CD14-positive monocyte (primary cell): ENCODE results near the gene KCNMA1. TPM values are rescaled to one million over a fixed set of nuclear protein-coding genes. Genes with fewer than 3 reads are reported as not detected.

Source experiments
- DNase-seq, 3 donors: peaks; one replicate each; pipeline ENCODE4 v3.0.0-alpha.2; 2011 to 2022
- H2AFZ ChIP-seq: 2 replicates; pipeline ENCODE4 v1.6.0; 2012; ENCODE audit warnings: mild to moderate bottlenecking, low read depth, low read length, inconsistent platforms; ENCODE audit not compliant: insufficient read depth, poor library complexity, severe bottlenecking
- H3K27ac ChIP-seq, 2 donors: 1 replicate in 1 of 2; 2 replicates in 1 of 2; pipeline ENCODE4 v1.5.1; 2012 to 2013; ENCODE audit warnings: low read length in 2 of 2, control low read depth in 1 of 2, inconsistent platforms in 1 of 2, low read depth in 1 of 2, mild to moderate bottlenecking in 1 of 2
- H3K27me3 ChIP-seq, 2 donors: one replicate each; pipeline versions ENCODE4 v1.6.0 to v1.6.1; 2011 to 2013; ENCODE audit warnings: low read length in 2 of 2; ENCODE audit not compliant: control insufficient read depth in 2 of 2, insufficient read depth in 2 of 2
- H3K36me3 ChIP-seq, 2 donors: replicated peaks in 1 of 2; 1 replicate in 1 of 2; 2 replicates in 1 of 2; pipeline versions ENCODE4 v1.5.1 to v1.6.1; 2012 to 2013; ENCODE audit warnings: low read length in 2 of 2, control low read depth in 1 of 2, inconsistent platforms in 1 of 2, mild to moderate bottlenecking in 1 of 2; ENCODE audit not compliant: insufficient read depth in 2 of 2, control insufficient read depth in 1 of 2
- H3K4me1 ChIP-seq, 2 donors: 1 replicate in 1 of 2; 2 replicates in 1 of 2; pipeline versions ENCODE4 v1.5.1 to v1.6.1; 2012 to 2013; ENCODE audit warnings: low read length in 2 of 2, control low read depth in 1 of 2, inconsistent platforms in 1 of 2, mild to moderate bottlenecking in 1 of 2, moderate library complexity in 1 of 2; ENCODE audit not compliant: insufficient read depth in 2 of 2, control insufficient read depth in 1 of 2
- H3K4me2 ChIP-seq: replicated peaks from 2 replicates; pipeline ENCODE3; 2012; ENCODE audit warnings: low read length, moderate library complexity, mild to moderate bottlenecking; ENCODE audit not compliant: poor library complexity, severe bottlenecking; ENCODE audit errors: extremely low read depth
- H3K4me3 ChIP-seq, 3 experiments: fragments of 200-600 bp in 1 of 3; sonication (generic) in 1 of 3; replicated peaks in 1 of 3; 1 replicate in 2 of 3; 2 replicates in 1 of 3; pipeline ENCODE4 v1.5.1; 2011 to 2013; ENCODE audit warnings: low read length in 3 of 3, mild to moderate bottlenecking in 3 of 3, control low read depth in 2 of 3, low read depth in 2 of 3, inconsistent platforms in 1 of 3, moderate library complexity in 1 of 3
- H3K79me2 ChIP-seq: 2 replicates; pipeline ENCODE4 v1.6.0; 2012; ENCODE audit warnings: mild to moderate bottlenecking, control low read depth, inconsistent platforms, low read length, moderate library complexity; ENCODE audit not compliant: insufficient read depth
- H3K9ac ChIP-seq: 2 replicates; pipeline ENCODE4 v1.6.0; 2017; ENCODE audit warnings: low read length, mild to moderate bottlenecking; ENCODE audit not compliant: insufficient read depth, poor library complexity, severe bottlenecking
- H3K9me3 ChIP-seq, 2 donors: replicated peaks in 1 of 2; 1 replicate in 1 of 2; 2 replicates in 1 of 2; pipeline versions ENCODE4 v1.5.1 to v1.6.1; 2012 to 2013; ENCODE audit warnings: low read length in 2 of 2, control low read depth in 1 of 2; ENCODE audit not compliant: control insufficient read depth in 1 of 2, insufficient read depth in 1 of 2
- H4K20me1 ChIP-seq: 2 replicates; pipeline ENCODE4 v1.6.0; 2012; ENCODE audit warnings: mild to moderate bottlenecking, low read length, control low read depth, moderate library complexity; ENCODE audit not compliant: insufficient read depth
- H3K27ac Mint-ChIP-seq, 7 donors: one replicate each; pipeline ENCODE4 v1.8.0; 2020; ENCODE audit warnings: mild to moderate bottlenecking in 7 of 7, mixed read lengths in 7 of 7, moderate library complexity in 6 of 7, inconsistent platforms in 2 of 7
- H3K27me3 Mint-ChIP-seq, 3 donors: one replicate each; pipeline ENCODE4 v1.8.0; 2021 to 2022; ENCODE audit warnings: low read depth in 3 of 3, mild to moderate bottlenecking in 3 of 3, mixed read lengths in 3 of 3, moderate library complexity in 3 of 3, inconsistent platforms in 1 of 3
- H3K36me3 Mint-ChIP-seq, 2 donors: one replicate each; pipeline ENCODE4 v1.8.0; 2020; ENCODE audit warnings: mixed read lengths in 2 of 2, inconsistent platforms in 1 of 2, mild to moderate bottlenecking in 1 of 2
- H3K4me1 Mint-ChIP-seq: one replicate; pipeline ENCODE4 v1.8.0; 2020; ENCODE audit warnings: mild to moderate bottlenecking, mixed read lengths
- H3K4me3 Mint-ChIP-seq, 2 donors: one replicate each; pipeline ENCODE4 v1.8.0; 2020; ENCODE audit warnings: mild to moderate bottlenecking in 2 of 2, mixed read lengths in 2 of 2, moderate library complexity in 1 of 2
- H3K9me3 Mint-ChIP-seq, 7 donors: one replicate each; pipeline ENCODE4 v1.8.0; 2020 to 2022; ENCODE audit warnings: mixed read lengths in 7 of 7, mild to moderate bottlenecking in 6 of 7, moderate library complexity in 6 of 7, inconsistent platforms in 2 of 7
- CTCF ChIP-seq: fragments of 200-600 bp; IDR thresholded peaks from one replicate; pipeline ENCODE4 v1.8.0; 2022; ENCODE audit warnings: antibody characterized with exemption, mild to moderate bottlenecking
- WGBS: methylation state at CpG from one replicate; pipeline ENCODE4 v1.1.5; 2013; ENCODE audit warnings: missing lambda C conversion rate; ENCODE audit not compliant: insufficient coverage; 5-methylcytosine and 5-hydroxymethylcytosine counted together
- intact Hi-C, 2 donors: fragments of 100-400 bp; cut with micrococcal nuclease; formaldehyde crosslinking; loops; one replicate each; pipeline versions ENCODE4 v1.15.0 to v1.15.1; 2023
- polyA plus RNA-seq, 3 donors: library from polyadenylated mRNA; depleted of rRNA in 1 of 3; unstranded in 2 of 3; stranded (reverse) in 1 of 3; fragments of 300-500 nt in 2 of 3; fragments of >200 nt in 1 of 3; fragmentation: Illumina TruSeq in 2 of 3; gene quantifications; 1 replicate in 2 of 3; 2 replicates in 1 of 3; pipeline ENCODE4 v1.2.3, GENCODE V29; 2012 to 2021

KCNMA1 gene
- polyA plus RNA-seq, 3 donors, result 0.11 to 1.0 TPM; not detected in 1

DNA sequence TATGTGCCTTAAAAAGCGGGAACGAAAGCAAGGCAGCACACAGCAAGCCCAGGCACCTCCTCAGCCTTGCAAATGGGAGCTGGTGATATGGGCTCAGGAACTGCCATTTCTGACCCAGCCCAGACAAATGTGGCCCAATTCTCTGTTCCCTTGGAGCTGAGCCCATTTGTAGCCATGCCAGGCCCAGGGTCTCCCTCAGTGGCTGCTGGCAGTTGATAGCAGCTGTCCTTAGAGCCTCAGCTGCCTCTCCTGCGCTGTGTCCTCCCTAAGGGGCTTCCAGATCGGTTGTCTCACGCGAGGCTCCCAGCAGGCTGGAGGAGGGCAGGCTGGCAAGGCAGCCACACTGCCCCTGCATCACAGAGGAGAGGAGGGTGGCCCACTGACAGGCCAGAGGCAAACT lies 275.8 kb downstream of the KCNMA1 start:
- Histone ChIP-seq H3K4me1 (no peaks in the 10 kb centered on the region), H4K20me1 (no peaks in the 10 kb centered on the region), H3K79me2 (no peaks in the 10 kb centered on the region), H2AFZ (no peak overlapping the region), H3K9ac (no peak overlapping the region), H3K4me2 (no peak overlapping the region), H3K27ac (no peak overlapping the region), H3K4me3 (no peak overlapping the region), H3K9me3 (no peaks in the 10 kb centered on the region), H3K27me3 (no peaks in the 10 kb centered on the region), H3K36me3 (no peaks in the 10 kb centered on the region)
- intact Hi-C loops, result no loop called here
- H3K9me3 Mint-ChIP-seq, result peaks cover 0 to 11% (median 2%) of the 10 kb centered on the region in 7 donors
- H3K4me3 Mint-ChIP-seq, result no peak overlapping the region
- no peaks in the 10 kb centered on the region for H3K36me3 Mint-ChIP-seq
- TF ChIP-seq CTCF, result no peak
- DNase-seq, result no peak
- WGBS, result 90% methylated on average over 6 of the region's 6 CpGs
- no peaks in the 10 kb centered on the region for H3K4me1 Mint-ChIP-seq
- peaks cover 6 to 13% (median 11%) of the 10 kb centered on the region in 3 donors for H3K27me3 Mint-ChIP-seq
- H3K27ac Mint-ChIP-seq, result no peak overlapping the region

GRCh38 chr10:77361426-77361825 lies 276.2 kb downstream of the KCNMA1 start:
- H3K27me3 ChIP-seq, result no peaks in the 10 kb centered on the region
- no peak overlapping the region for H3K4me3 ChIP-seq
- no peaks in the 10 kb centered on the region for H3K4me1 Mint-ChIP-seq
- H3K79me2 ChIP-seq, result no peaks in the 10 kb centered on the region
- H3K9me3 ChIP-seq, result no peaks in the 10 kb centered on the region
- H3K4me3 Mint-ChIP-seq, result no peak overlapping the region
- H3K9ac ChIP-seq, result no peak overlapping the region
- intact Hi-C loops, result no loop called here
- no peaks in the 10 kb centered on the region for H4K20me1 ChIP-seq
- H3K4me2 ChIP-seq, result no peak overlapping the region
- H3K4me1 ChIP-seq, result no peaks in the 10 kb centered on the region
- 97% methylated on average over 9 of the region's 9 CpGs for WGBS
- no peaks in the 10 kb centered on the region for H3K36me3 Mint-ChIP-seq
- no peak for TF ChIP-seq CTCF
- H3K36me3 ChIP-seq, result no peaks in the 10 kb centered on the region
- H2AFZ ChIP-seq, result no peak overlapping the region
- H3K9me3 Mint-ChIP-seq, result peaks cover 0 to 11% (median 2%) of the 10 kb centered on the region in 7 donors
- peak overlapping the region in 1 of 7 donors; percentile 21 for H3K27ac Mint-ChIP-seq
- H3K27me3 Mint-ChIP-seq, result peaks cover 7 to 12% (median 11%) of the 10 kb centered on the region in 3 donors
- H3K27ac ChIP-seq, result no peak overlapping the region
- no peak for DNase-seq
